WTC11 (cell line): ENCODE data around the gene CASD1.

Source experiments
- FOXJ3 ChIP-seq: sonication (generic); formaldehyde crosslinking; IDR thresholded peaks from 2 replicates; pipeline ENCODE4 v1.9.0; 2021; ENCODE audit warnings: missing genetic modification reagents, mild to moderate bottlenecking, borderline replicate concordance
- GTF2I ChIP-seq: fragments of 250-450 bp; sonication (Bioruptor Pico); conservative IDR thresholded peaks from 2 replicates; pipeline ENCODE4 v1.4.0; 2021; ENCODE audit warnings: mild to moderate bottlenecking
- RORB ChIP-seq: fragments of 250-450 bp; sonication (Bioruptor Pico); IDR thresholded peaks from 2 replicates; pipeline ENCODE4 v1.9.0; 2021; ENCODE audit warnings: mild to moderate bottlenecking
- SP1 ChIP-seq: sonication (generic); formaldehyde crosslinking; conservative IDR thresholded peaks from 2 replicates; pipeline ENCODE4 v1.8.1; 2022; ENCODE audit warnings: missing genetic modification reagents
- ZNF219 ChIP-seq: sonication (generic); formaldehyde crosslinking; IDR thresholded peaks from 2 replicates; pipeline ENCODE4 v1.8.0; 2023; ENCODE audit warnings: missing genetic modification reagents, mild to moderate bottlenecking, borderline replicate concordance
- ZNF396 ChIP-seq: fragments of 250-450 bp; sonication (Bioruptor Pico); IDR thresholded peaks from 2 replicates; pipeline ENCODE4 v1.8.0; 2021; ENCODE audit warnings: mild to moderate bottlenecking, moderate library complexity, borderline replicate concordance
- TF ChIP-seq, protein P1 (sequence below): sonication (generic); formaldehyde crosslinking; IDR thresholded peaks from 2 replicates; pipeline ENCODE4 v1.8.0; 2022; ENCODE audit warnings: missing genetic modification reagents
- TF ChIP-seq, protein P2 (sequence below): fragments of 200-600 bp; IDR thresholded peaks from 2 replicates; pipeline ENCODE4 v1.8.0; 2022; ENCODE audit warnings: antibody characterized with exemption

DNA sequence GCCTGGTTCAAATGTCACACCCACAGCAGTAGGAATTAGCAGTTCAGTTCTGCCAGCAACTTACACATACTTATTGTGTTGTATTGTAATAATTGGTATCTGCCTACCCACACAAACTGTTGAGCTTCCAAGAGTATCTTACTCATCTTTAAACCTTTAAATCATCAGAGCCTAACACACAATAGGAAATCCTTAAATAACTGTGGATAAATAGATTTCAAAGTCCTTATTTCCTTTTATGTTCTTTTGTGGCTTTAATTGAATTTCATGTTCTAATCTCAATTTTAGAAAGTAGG lies 3.9 kb downstream of the CASD1 start:
- TF ChIP-seq ZNF396 (no peak), FOXJ3 (no peak), RORB (CRISPR knock-in tag) (no peak), GTF2I (no peak), SP1 (CRISPR knock-in tag) (no peak), ZNF219 (CRISPR knock-in tag) (no peak)
- TF ChIP-seq, protein P1, sequence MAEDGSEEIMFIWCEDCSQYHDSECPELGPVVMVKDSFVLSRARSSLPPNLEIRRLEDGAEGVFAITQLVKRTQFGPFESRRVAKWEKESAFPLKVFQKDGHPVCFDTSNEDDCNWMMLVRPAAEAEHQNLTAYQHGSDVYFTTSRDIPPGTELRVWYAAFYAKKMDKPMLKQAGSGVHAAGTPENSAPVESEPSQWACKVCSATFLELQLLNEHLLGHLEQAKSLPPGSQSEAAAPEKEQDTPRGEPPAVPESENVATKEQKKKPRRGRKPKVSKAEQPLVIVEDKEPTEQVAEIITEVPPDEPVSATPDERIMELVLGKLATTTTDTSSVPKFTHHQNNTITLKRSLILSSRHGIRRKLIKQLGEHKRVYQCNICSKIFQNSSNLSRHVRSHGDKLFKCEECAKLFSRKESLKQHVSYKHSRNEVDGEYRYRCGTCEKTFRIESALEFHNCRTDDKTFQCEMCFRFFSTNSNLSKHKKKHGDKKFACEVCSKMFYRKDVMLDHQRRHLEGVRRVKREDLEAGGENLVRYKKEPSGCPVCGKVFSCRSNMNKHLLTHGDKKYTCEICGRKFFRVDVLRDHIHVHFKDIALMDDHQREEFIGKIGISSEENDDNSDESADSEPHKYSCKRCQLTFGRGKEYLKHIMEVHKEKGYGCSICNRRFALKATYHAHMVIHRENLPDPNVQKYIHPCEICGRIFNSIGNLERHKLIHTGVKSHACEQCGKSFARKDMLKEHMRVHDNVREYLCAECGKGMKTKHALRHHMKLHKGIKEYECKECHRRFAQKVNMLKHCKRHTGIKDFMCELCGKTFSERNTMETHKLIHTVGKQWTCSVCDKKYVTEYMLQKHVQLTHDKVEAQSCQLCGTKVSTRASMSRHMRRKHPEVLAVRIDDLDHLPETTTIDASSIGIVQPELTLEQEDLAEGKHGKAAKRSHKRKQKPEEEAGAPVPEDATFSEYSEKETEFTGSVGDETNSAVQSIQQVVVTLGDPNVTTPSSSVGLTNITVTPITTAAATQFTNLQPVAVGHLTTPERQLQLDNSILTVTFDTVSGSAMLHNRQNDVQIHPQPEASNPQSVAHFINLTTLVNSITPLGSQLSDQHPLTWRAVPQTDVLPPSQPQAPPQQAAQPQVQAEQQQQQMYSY: no peak
- TF ChIP-seq, protein P2, sequence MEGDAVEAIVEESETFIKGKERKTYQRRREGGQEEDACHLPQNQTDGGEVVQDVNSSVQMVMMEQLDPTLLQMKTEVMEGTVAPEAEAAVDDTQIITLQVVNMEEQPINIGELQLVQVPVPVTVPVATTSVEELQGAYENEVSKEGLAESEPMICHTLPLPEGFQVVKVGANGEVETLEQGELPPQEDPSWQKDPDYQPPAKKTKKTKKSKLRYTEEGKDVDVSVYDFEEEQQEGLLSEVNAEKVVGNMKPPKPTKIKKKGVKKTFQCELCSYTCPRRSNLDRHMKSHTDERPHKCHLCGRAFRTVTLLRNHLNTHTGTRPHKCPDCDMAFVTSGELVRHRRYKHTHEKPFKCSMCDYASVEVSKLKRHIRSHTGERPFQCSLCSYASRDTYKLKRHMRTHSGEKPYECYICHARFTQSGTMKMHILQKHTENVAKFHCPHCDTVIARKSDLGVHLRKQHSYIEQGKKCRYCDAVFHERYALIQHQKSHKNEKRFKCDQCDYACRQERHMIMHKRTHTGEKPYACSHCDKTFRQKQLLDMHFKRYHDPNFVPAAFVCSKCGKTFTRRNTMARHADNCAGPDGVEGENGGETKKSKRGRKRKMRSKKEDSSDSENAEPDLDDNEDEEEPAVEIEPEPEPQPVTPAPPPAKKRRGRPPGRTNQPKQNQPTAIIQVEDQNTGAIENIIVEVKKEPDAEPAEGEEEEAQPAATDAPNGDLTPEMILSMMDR: no peak
